Mesothelial cell of epicardium (in vitro differentiated cells): ENCODE data around the gene MGMT. TPM values are rescaled to one million over a fixed set of nuclear protein-coding genes. Genes with fewer than 3 reads are reported as not detected.

Experiments
- DNase-seq, 2 experiments: peaks; one replicate each; pipeline ENCODE4 v3.0.0; 2021; ENCODE audit warnings: low spot score in 2 of 2; ENCODE audit not compliant: unreplicated experiment in 2 of 2
- H3K27ac Mint-ChIP-seq: 2 replicates; pipeline ENCODE4 v1.8.0; 2021; ENCODE audit warnings: mixed read lengths
- H3K27me3 Mint-ChIP-seq: 2 replicates; pipeline ENCODE4 v1.8.0; 2021; ENCODE audit warnings: low read depth, mixed read lengths
- H3K36me3 Mint-ChIP-seq: 2 replicates; pipeline ENCODE4 v1.8.0; 2021; ENCODE audit warnings: mixed read lengths
- H3K4me1 Mint-ChIP-seq: 2 replicates; pipeline ENCODE4 v1.8.0; 2021; ENCODE audit warnings: mixed read lengths
- H3K4me3 Mint-ChIP-seq: 2 replicates; pipeline ENCODE4 v1.8.0; 2021; ENCODE audit warnings: mild to moderate bottlenecking, moderate library complexity, mixed read lengths
- H3K9me3 Mint-ChIP-seq: 2 replicates; pipeline ENCODE4 v1.8.0; 2021; ENCODE audit warnings: mixed read lengths
- CTCF ChIP-seq: fragments of 200-600 bp; sonication (generic); IDR thresholded peaks from one replicate; pipeline ENCODE4 v1.5.0; 2021; ENCODE audit warnings: antibody characterized with exemption; ENCODE audit not compliant: unreplicated experiment
- total RNA-seq: library from RNA; stranded (reverse); gene quantifications from 3 replicates; pipeline ENCODE4 v1.2.1, GENCODE V29; 2021

MGMT gene
- total RNA-seq, 1 donor from 2014 or later, result 35.7 TPM

- Mint-ChIP-seq H3K27ac (no peak overlapping the region), H3K4me3 (no peak overlapping the region), H3K9me3 (peaks cover 17% of the 10 kb centered on the region), H3K27me3 (no peaks in the 10 kb centered on the region), H3K36me3 (peaks cover 12% of the 10 kb centered on the region), H3K4me1 (peaks cover 4% of the 10 kb centered on the region)
- no peak for DNase-seq
- no peak for TF ChIP-seq CTCF
These were observed 162.9 kb downstream of the MGMT start for GRCh38 chr10:129629911-129630310.

- TF ChIP-seq CTCF, result no peak
- Mint-ChIP-seq H3K9me3 (peaks cover 22% of the 10 kb centered on the region), H3K27me3 (no peaks in the 10 kb centered on the region), H3K27ac (no peak overlapping the region), H3K4me3 (no peak overlapping the region), H3K36me3 (peaks cover 14% of the 10 kb centered on the region), H3K4me1 (peaks cover 4% of the 10 kb centered on the region)
- no peak for DNase-seq
These were observed 164.0 kb downstream of the MGMT start for GRCh38 chr10:129631006-129631405.

GRCh38 chr10:129631870-129632623 is 165.0 kb downstream of the MGMT start:
- Mint-ChIP-seq H3K9me3 (peaks cover 22% of the 10 kb centered on the region), H3K27me3 (no peaks in the 10 kb centered on the region), H3K36me3 (peaks cover 15% of the 10 kb centered on the region), H3K4me3 (no peak overlapping the region), H3K27ac (no peak overlapping the region), H3K4me1 (peaks cover 3% of the 10 kb centered on the region)
- TF ChIP-seq CTCF, result no peak
- no peak for DNase-seq

GRCh38 chr10:129637010-129637409 is 170.0 kb downstream of the MGMT start:
- no peak overlapping the region for H3K27ac Mint-ChIP-seq
- TF ChIP-seq CTCF, result no peak
- no peaks in the 10 kb centered on the region for H3K4me1 Mint-ChIP-seq
- H3K27me3 Mint-ChIP-seq, result no peaks in the 10 kb centered on the region
- peaks cover 20% of the 10 kb centered on the region for H3K36me3 Mint-ChIP-seq
- no peak overlapping the region for H3K4me3 Mint-ChIP-seq
- DNase-seq, result no peak
- H3K9me3 Mint-ChIP-seq, result peaks cover 31% of the 10 kb centered on the region

- H3K36me3 Mint-ChIP-seq, result peaks cover 17% of the 10 kb centered on the region
- TF ChIP-seq CTCF, result no peak
- H3K9me3 Mint-ChIP-seq, result peaks cover 31% of the 10 kb centered on the region
- DNase-seq, result no peak
- no peaks in the 10 kb centered on the region for H3K4me1 Mint-ChIP-seq
- H3K27ac Mint-ChIP-seq, result no peak overlapping the region
- no peaks in the 10 kb centered on the region for H3K27me3 Mint-ChIP-seq
- H3K4me3 Mint-ChIP-seq, result no peak overlapping the region
These were observed 170.8 kb downstream of the MGMT start for GRCh38 chr10:129637846-129638245.

- no peaks in the 10 kb centered on the region for H3K27me3 Mint-ChIP-seq
- H3K36me3 Mint-ChIP-seq, result peaks cover 5% of the 10 kb centered on the region
- H3K4me3 Mint-ChIP-seq, result no peak overlapping the region
- H3K4me1 Mint-ChIP-seq, result no peaks in the 10 kb centered on the region
- TF ChIP-seq CTCF, result no peak
- peaks cover 9% of the 10 kb centered on the region for H3K9me3 Mint-ChIP-seq
- H3K27ac Mint-ChIP-seq, result no peak overlapping the region
- no peak for DNase-seq
These were observed 174.3 kb downstream of the MGMT start for GRCh38 chr10:129641351-129641750.
